HepG2 (cell line): Measurements from ENCODE around the gene CACNA2D1. TPM values are rescaled to one million over a fixed set of nuclear protein-coding genes. Genes with fewer than 3 reads are reported as not detected.

Experiments used
- ATF7-NPFF ChIP-seq: sonication (generic); formaldehyde crosslinking; IDR thresholded peaks from 2 replicates; pipeline ENCODE4 v1.8.1; 2023; ENCODE audit warnings: mild to moderate bottlenecking, low read depth, missing genetic modification reagents, moderate library complexity
- CHD2 ChIP-seq: IDR thresholded peaks from 2 replicates; pipeline ENCODE4 v1.6.1; 2011; ENCODE audit warnings: low read depth, low read length, improper control_type of control experiment
- CSRNP2 ChIP-seq: sonication (generic); formaldehyde crosslinking; conservative IDR thresholded peaks from 2 replicates; pipeline ENCODE4 v1.8.0; 2022; ENCODE audit warnings: low read depth, missing genetic modification reagents
- ELF3 ChIP-seq: IDR thresholded peaks from 2 replicates; pipeline ENCODE4 v1.6.1; 2016; ENCODE audit warnings: missing genetic modification reagents, missing compliant biosample characterization
- LRRFIP1 ChIP-seq: sonication (generic); formaldehyde crosslinking; conservative IDR thresholded peaks from 2 replicates; pipeline ENCODE4 v1.4.0; 2020; ENCODE audit warnings: missing genetic modification reagents
- STAT6 ChIP-seq: sonication (generic); formaldehyde crosslinking; IDR thresholded peaks from 2 replicates; pipeline ENCODE4 v1.4.0; 2020; ENCODE audit warnings: missing genetic modification reagents, mild to moderate bottlenecking, borderline replicate concordance
- ZNF281 ChIP-seq: sonication (generic); formaldehyde crosslinking; IDR thresholded peaks from 2 replicates; pipeline ENCODE4 v1.4.0; 2020; ENCODE audit warnings: missing genetic modification reagents, borderline replicate concordance
- ZNF430 ChIP-seq: sonication (generic); formaldehyde crosslinking; IDR thresholded peaks from 2 replicates; pipeline ENCODE4 v1.9.0; 2021; ENCODE audit warnings: mild to moderate bottlenecking, missing genetic modification reagents
- polyA plus RNA-seq, 8 experiments: library from polyadenylated mRNA; depleted of rRNA in 3 of 8; stranded (reverse) in 7 of 8; unstranded in 1 of 8; fragments of >200 nt; fragmentation: Illumina TruSeq in 4 of 8; extraction: Trizol in 4 of 8; gene quantifications; 2 replicates each; pipeline versions ENCODE4 v1.2.1 to v1.2.3, GENCODE V29; 2011 to 2016; ENCODE audit warnings: low read depth in 4 of 8, missing spikeins in 1 of 8, mixed read lengths in 1 of 8; ENCODE audit not compliant: insufficient read depth in 1 of 8
- total RNA-seq, 5 experiments: library from RNA; depleted of rRNA; stranded (reverse); fragments of >200 nt; fragmentation: Illumina TruSeq; extraction: Trizol; gene quantifications; 2 replicates each; pipeline ENCODE4 v1.2.3, GENCODE V29; 2016; ENCODE audit warnings: low read depth in 1 of 5

The CACNA2D1 gene
- total and polyA plus RNA-seq, 2 of the 13 experiments (the other 11 are each of a cell fraction or from before 2014, with no cell fraction given), result not detected

- TF ChIP-seq ELF3 (CRISPR knock-in tag), result no peak
- TF ChIP-seq CSRNP2 (CRISPR knock-in tag), result no peak
- no peak for TF ChIP-seq CHD2
- no peak for TF ChIP-seq ZNF430 (CRISPR knock-in tag)
- no peak for TF ChIP-seq ATF7-NPFF (CRISPR knock-in tag)
- TF ChIP-seq ZNF281, result no peak
- TF ChIP-seq LRRFIP1 (CRISPR knock-in tag), result no peak
- no peak for TF ChIP-seq STAT6 (CRISPR knock-in tag)
These were observed 286.7 kb downstream of the CACNA2D1 start (continued) for GRCh38 chr7:82156893-82157292.
